GM10248 (cell line): ENCODE data around the gene SAT2.
"Not testable (repeated sequence)": the region's sequence is repeated elsewhere in the genome, so short reads cannot be mapped to it uniquely, and the experiment has no call there.

ENCODE experiments used
- CTCF ChIA-PET: fragments of 300-600 bp; sonication (Branson Sonifier 250); formaldehyde crosslinking; extraction: SDS; loops from one replicate; lab custom pipeline; 2021; ENCODE audit warnings: antibody characterized with exemption; lab: Yijun Ruan, JAX
- POLR2A ChIA-PET: fragments of 350-650 bp; sonication (Branson Sonifier 250); formaldehyde crosslinking; extraction: SDS; loops from one replicate; lab custom pipeline; 2020; ENCODE audit warnings: antibody characterized with exemption; lab: Yijun Ruan, JAX
- DNase-seq: peaks from one replicate; pipeline ENCODE4 v3.0.0; 2012; ENCODE audit errors: extremely low spot score
- TF ChIP-seq, protein P1 (sequence below): IDR thresholded peaks from 2 replicates; pipeline ENCODE4 v1.5.1; 2012; ENCODE audit warnings: mild to moderate bottlenecking, low read depth; ENCODE audit errors: extremely low read depth, missing control alignments, control extremely low read depth

SAT2 gene

DNA sequence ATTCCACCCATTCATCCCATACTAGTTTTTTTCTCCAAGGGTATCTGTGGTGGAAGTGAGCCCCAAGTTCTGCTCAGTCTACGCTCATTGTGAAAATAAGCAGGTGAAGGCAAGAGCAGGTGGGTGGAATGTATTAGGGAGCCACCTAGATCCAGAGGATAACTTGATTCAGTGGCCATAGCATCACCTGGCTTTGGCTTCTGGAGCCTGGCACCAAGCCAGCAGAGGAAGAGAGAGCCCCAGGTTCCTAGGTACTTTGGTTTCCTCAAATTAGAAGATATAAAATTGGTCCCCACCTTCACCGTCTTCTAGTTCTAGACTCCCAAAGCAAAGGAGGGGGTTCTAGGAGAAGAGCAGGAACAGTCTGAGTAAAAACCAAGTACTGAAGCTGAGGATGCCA is 17.0 kb downstream of the SAT2 start:
- ChIA-PET POLR2A (no interaction called here), CTCF (interaction anchor here (0.7 to 9.0 kb wide), 5 partner anchors 10 to 77 kb away, joined by 3 to 68 read pairs (median 3); partner anchors contain the start of genes SAT2, SHBG, TP53 and WRAP53)
- TF ChIP-seq, protein P1, sequence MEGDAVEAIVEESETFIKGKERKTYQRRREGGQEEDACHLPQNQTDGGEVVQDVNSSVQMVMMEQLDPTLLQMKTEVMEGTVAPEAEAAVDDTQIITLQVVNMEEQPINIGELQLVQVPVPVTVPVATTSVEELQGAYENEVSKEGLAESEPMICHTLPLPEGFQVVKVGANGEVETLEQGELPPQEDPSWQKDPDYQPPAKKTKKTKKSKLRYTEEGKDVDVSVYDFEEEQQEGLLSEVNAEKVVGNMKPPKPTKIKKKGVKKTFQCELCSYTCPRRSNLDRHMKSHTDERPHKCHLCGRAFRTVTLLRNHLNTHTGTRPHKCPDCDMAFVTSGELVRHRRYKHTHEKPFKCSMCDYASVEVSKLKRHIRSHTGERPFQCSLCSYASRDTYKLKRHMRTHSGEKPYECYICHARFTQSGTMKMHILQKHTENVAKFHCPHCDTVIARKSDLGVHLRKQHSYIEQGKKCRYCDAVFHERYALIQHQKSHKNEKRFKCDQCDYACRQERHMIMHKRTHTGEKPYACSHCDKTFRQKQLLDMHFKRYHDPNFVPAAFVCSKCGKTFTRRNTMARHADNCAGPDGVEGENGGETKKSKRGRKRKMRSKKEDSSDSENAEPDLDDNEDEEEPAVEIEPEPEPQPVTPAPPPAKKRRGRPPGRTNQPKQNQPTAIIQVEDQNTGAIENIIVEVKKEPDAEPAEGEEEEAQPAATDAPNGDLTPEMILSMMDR: no peak
- DNase-seq: no peak

DNA sequence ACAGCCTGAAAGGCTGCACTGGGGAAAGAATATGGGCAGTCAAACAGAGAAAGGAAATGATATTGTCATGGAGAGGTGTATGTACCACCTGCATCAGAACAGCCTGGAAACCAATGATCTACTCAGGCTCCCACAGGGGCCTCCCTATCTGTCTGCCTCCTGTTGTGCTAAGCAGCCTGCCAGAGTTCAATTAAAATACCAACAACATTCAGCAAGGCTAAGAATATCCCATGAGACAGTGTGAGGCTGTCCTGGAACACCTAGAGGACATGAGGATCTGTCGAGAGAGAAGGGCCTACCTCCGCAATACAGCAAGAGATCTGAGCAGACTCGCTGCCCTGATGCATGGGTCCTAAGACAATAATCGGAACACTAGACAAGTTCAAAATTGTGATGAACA is 21.3 kb downstream of the SAT2 start:
- DNase-seq: no peak
- TF ChIP-seq, protein P1: no peak
- ChIA-PET POLR2A (no interaction called here), CTCF (interaction anchor here (2.4 kb wide), 1 partner anchor 17 kb away, joined by 7 read pairs; no protein-coding TSS in a partner anchor)

DNA sequence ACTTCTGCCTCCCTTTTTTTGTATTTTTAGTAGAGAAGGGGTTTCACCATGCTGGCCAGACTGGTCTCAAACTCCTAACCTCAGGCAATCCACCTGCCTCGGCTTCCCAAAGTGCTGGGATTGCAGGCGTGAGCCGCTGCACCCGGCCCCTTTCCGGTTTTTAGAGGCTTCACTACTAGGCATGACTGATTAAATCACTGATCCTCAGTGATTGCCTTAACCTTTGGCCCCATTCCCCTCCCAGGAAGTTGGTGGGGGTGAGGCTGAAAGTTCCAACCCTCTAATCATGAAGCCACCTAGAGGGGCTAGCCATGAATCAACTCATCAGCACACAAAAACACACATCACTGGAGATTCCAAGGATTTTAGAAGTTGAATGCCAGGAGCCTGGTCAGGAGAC is 30.1 kb downstream of the SAT2 start:
- POLR2A ChIA-PET, CTCF ChIA-PET, DNase-seq: not testable (repeated sequence)

GRCh38 chr17:7593296-7593695 is 34.3 kb downstream of the SAT2 start:
- TF ChIP-seq, protein P1: no peak
- POLR2A ChIA-PET: no interaction called here
- no peak for DNase-seq
- CTCF ChIA-PET: interaction anchor here (0.9 to 1.6 kb wide), 5 partner anchors 9 to 237 kb away, joined by 3 to 6 read pairs (median 5); partner anchors contain the start of genes FXR2 and MPDU1

DNA sequence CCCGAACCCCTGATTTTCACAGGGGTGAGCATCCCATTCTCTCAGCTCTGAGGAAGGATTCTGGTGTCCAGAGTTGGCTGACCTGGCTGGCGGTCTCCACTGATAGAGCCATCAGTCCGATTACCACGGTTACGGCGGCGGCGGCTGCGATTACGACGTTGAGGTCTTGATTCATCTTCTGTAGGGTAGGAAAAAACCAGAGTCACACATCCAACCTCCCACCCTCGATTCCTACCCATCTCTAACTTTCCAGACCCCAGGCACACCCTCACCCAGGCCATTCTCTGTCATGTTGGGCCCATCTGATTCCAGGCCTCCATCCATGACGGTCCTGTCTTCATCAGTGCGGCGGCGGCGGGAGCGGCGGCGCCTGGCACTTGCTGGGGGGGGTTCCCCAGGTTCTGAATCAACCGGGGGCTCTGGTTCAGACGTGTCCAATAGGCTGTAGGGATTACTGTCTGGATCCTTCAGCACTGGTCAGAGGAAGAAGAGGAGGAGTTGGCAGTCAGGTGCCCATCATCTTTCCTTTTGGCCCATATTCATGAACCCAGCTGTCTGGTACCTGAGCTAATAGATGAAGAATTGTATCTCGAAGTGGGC is 35.1 kb downstream of the SAT2 start:
- TF ChIP-seq, protein P1: no peak
- ChIA-PET POLR2A (no interaction called here), CTCF (interaction anchor here (0.9 to 1.6 kb wide), 4 partner anchors 9 to 78 kb away, joined by 3 to 6 read pairs (median 5); partner anchors contain the start of genes FXR2 and MPDU1)
- DNase-seq: no peak

GRCh38 chr17:7591596-7591995 is 36.0 kb downstream of the SAT2 start:
- TF ChIP-seq, protein P1: no peak
- no peak for DNase-seq
- POLR2A ChIA-PET: interaction anchor here (0.6 kb wide), 1 partner anchor 12 kb away, joined by 3 read pairs; the partner anchor contains the start of gene CD68
- CTCF ChIA-PET: no interaction called here

- CTCF ChIA-PET: interaction anchor here (1.2 to 2.6 kb wide), 3 partner anchors 11 to 235 kb away, joined by 3 to 16 read pairs (median 14); partner anchors contain the start of gene TMEM95
- TF ChIP-seq, protein P1: no peak
- no peak for DNase-seq
- POLR2A ChIA-PET: no interaction called here
Observed at GRCh38 chr17:7590743-7591142, 36.9 kb downstream of the SAT2 start.
